SHP77 treated with DMSO at 0.1 percent for 48 hours (cell line): Measurements from ENCODE around the gene TMA16.
"Not testable (repeated sequence)": the region's sequence is repeated elsewhere in the genome, so short reads cannot be mapped to it uniquely, and the experiment has no call there.

Experiments
- DNase-seq: peaks from one replicate; lab custom pipeline; 2025; lab: John Stamatoyannopoulos, UW

TMA16 gene

GRCh38 chr4:163515198-163515597, 20.7 kb downstream of the TMA16 start:
- no peak for DNase-seq

DNA sequence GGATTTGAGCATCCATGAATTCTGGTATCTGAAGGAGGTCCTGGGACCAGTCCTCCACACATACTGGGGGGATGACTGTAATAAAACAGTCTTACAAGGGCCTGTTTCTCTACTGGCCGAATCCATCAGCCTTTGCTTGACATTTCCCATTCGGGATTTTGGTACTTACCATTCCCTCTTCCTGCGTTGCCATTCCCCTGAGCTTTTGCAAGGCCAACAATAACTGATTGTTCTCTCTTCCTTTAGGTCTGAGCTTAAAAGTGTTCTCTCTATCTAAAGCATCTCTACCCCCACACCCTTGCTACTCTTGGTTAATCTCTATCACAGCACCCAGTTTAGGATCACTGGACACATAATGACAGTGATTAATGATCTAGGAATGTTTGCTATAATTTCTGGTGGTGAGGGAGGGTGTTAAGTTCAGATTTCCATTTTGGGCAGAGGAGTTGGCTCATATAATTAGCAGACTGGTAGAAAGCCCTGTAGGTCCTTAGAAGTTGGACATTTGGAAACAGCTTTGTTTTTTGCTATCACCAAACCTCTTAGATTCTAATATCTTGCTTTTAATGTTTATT, 29.4 kb downstream of the TMA16 start:
- DNase-seq, result no peak

GRCh38 chr4:163525982-163526381, 31.5 kb downstream of the TMA16 start:
- no peak for DNase-seq

DNA sequence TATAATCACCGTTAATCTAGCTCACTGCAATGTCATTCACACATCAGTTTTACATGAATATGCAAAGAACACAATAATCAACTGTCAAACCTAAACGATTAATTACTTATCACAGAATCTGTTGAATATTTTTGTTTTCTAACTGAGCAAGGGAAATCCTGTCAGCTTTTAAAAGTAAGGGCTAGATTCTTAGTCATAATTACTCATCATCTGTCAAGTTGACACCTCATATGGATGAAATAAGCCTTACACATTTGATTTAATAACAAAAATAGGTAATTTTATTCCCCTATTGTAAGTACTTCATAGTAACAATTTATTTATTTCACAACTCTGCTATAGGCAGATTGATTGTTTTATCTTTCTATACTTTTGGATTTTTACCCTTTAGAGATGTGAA, 32.7 kb downstream of the TMA16 start:
- DNase-seq, result no peak

- no peak for DNase-seq
Measured at GRCh38 chr4:163528653-163529052, 34.2 kb downstream of the TMA16 start.

- DNase-seq, result no peak
Measured at GRCh38 chr4:163534056-163534455, 39.6 kb downstream of the TMA16 start.

- no peak for DNase-seq
Measured at GRCh38 chr4:163535657-163536056, 41.2 kb downstream of the TMA16 start.

DNA sequence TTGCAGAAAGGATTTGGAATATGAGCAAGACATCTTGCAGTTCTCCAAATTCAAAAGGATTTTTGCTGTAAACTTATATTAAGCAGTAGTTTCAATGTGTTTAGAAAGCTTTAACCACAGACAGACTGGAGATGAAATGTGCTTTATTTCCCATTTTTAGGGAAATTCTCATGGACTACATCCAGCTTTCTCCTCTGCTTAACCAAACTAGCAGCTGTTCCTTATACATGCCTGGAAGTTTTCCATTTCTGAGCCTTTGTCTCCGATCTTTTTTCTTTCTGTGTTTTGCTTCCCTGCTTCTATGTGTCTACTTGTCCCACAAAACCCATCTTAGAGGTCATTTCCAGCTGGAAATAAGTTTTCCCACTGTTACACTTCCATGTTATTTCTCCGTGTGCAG, 41.6 kb downstream of the TMA16 start:
- DNase-seq, result no peak

DNA sequence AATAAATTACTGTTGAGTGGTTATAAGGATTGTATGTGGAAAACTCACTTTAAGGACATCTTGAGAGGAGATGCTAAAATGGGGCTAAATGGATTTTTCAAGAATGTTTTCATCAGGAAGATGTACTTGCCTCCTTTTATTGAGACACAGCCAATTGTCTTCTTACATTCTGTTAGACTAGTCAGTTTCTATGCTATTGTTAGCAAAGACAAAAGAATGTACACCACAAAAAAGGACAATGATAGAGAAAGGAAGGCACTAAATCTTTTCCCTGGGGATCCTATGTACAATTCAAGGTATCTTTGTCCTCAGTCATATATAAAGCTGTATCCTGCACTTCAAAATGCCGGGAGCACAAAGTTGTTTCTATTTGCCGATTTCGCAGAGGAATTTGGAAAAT, 42.6 kb downstream of the TMA16 start:
- DNase-seq, result no peak

GRCh38 chr4:163538820-163539219, 44.3 kb downstream of the TMA16 start:
- DNase-seq, result not testable (repeated sequence)

DNA sequence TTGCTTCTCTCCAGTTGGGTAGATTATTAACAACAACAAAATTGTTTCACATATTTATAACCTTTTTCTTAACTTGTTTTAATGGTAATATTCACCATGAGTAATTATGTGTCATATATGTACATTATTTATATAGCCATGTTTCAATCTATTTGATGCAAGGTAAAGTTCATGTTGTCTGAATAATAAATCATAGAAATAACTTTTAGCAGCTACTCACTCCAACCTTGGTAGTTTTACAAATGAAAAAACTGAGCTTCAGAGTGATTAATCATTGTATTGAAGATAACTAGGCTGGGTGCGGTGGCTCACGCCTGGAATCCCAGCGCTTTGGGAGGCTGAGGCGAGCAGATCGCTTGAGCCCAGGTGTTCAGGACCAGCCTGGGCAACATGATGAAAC, 46.0 kb downstream of the TMA16 start:
- DNase-seq, result no peak

GRCh38 chr4:163540977-163541376, 46.5 kb downstream of the TMA16 start:
- DNase-seq, result no peak

GRCh38 chr4:163542275-163542674, 47.8 kb downstream of the TMA16 start:
- no peak for DNase-seq

DNA sequence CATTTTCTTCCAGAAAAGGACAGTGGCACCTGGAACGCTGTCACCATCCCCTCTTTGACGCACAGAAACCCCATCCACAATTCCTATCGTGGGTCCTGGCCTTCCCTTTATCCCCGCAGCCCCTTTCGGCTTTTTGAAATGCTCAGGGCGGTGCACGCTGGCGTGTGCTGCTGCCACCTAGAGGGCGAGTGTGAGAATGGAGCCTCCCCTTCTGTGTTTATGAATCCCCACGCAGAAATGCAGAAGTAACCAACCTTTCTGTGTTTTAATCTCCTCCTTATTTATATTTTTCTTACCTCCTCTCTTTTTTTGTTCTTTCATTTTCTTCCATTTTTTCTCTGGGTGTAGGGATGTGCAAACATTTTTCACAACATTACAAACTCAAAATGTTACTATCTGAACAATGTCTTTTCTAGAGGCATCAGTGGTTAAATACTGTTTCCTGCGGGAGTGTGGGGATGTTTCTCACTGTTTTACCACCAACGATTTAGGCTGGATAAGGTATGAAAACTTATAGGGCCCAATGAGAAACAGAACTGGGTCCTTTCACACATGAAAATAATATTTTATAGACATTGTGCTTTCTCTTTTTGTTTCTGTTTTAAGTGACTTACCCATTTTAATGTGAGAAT, 50.0 kb downstream of the TMA16 start:
- peak; percentile 44 for DNase-seq

GRCh38 chr4:163548481-163549243, 54.2 kb downstream of the TMA16 start:
- peak; percentile 56 for DNase-seq

DNA sequence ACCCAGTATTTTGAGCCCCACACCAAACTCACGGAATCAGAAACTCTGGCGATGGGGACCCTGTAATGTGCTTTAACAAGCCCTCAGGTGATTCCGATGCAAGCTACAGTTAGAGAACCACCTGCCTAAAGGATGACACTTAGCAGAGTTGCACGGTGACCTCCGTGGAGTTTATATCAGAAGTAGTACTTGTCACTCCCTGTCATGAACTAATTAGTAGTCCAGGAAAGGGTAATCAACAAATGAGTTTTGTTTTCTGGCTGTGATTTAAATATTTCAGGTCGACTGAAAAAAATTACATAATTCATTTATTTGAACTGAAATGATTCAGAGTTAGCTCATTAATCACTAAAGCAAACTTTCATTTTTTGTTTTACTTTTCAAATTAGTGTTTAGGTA, 56.4 kb downstream of the TMA16 start:
- DNase-seq, result no peak

- no peak for DNase-seq
Measured at GRCh38 chr4:163553146-163553545, 58.7 kb downstream of the TMA16 start.

DNA sequence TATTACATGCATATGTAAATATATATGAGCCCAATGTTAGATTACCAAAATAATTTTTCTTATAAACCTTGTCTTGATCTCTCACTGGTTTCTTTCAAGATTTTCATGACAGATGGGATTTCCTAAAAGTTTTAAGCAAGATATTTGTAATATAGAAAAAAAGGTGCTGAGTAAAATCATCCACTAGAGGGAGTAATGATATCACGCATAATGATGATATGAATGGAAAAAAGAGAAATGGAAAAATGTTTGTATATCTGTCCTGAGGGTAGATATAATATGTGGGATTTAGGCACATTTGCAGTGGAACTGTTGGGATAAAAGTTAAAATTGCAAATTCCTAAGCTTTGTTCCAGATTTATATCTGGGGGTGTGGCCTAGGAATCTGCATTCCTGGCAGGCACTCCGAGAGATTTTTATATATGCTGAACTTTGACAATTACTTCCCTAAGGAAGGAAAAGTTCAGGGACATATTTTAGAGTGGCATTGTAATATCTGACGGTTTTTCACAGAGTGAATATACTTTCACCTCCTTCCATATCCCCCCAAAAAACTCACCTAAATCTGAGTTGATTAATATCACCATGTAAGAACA, 60.5 kb downstream of the TMA16 start:
- no peak for DNase-seq

- DNase-seq, result no peak
Measured at GRCh38 chr4:163556177-163556576, 61.7 kb downstream of the TMA16 start.

DNA sequence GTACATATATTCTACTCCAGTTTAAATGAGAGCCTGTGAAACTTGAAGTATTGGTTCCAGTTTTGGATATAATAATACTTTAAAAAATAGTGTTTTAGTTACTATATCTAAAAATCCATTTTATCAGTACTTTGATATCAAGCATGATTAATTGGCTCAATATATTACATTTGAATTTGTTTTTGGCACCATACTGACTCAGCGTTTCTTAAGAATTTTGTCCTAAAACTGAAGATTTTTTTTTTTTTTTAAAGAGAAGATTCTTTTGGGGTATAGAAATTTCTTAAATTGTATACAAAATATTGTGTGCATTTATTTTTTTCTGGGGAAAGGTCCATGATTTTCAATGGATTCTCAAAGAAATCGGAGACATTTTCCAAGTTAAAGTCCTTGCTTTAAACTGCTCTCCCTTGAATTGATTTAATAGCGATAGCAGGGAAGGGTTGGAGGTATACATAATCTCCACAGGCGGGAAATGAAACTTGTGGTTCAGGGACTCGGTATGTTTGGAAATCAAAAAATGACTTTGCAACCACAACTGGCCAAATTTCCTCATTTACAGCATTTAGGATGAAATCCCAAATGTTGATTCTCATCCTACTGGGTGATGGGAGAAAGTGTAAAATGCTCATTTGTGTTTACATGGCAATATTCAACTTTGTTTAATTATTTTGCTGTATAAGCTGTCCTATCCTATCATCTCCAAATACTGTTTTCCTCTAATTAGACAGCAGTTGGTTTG, 62.3 kb downstream of the TMA16 start:
- DNase-seq, result no peak

GRCh38 chr4:163558539-163559044, 64.1 kb downstream of the TMA16 start:
- no peak for DNase-seq

- no peak for DNase-seq
Measured at GRCh38 chr4:163562496-163562895, 68.0 kb downstream of the TMA16 start.
